ENCODE results near the gene KMT5B.
"Not testable (repeated sequence)": the region's sequence is repeated elsewhere in the genome, so short reads cannot be mapped to it uniquely, and the experiment has no call there.

The KMT5B gene

GRCh38 chr11:68213135-68213515 is at the start of gene KMT5B:
Gene KMT5B (minus strand): TSS chr11:68213296. CDS start chr11:68190076, 23,220 bp downstream.
- DNase-seq (ENCODE audit: low read depth) = no peak

- no peak for DNase-seq (ENCODE audit: low read depth)
Observed at GRCh38 chr11:68262544-68262827, 49.4 kb upstream of the KMT5B start.

GRCh38 chr11:68261749-68262543 is 48.9 kb upstream of the KMT5B start:
- DNase-seq (ENCODE audit: low read depth) = no peak

- no peak for DNase-seq (ENCODE audit: low read depth)
Observed at GRCh38 chr11:68261006-68261405, 47.9 kb upstream of the KMT5B start.

- no peak for DNase-seq (ENCODE audit: low read depth)
Observed at GRCh38 chr11:68260484-68260883, 47.4 kb upstream of the KMT5B start.

GRCh38 chr11:68259122-68259959 is 46.2 kb upstream of the KMT5B start:
- no peak for DNase-seq (ENCODE audit: low read depth)

- DNase-seq (ENCODE audit: low read depth) = no peak
Observed at GRCh38 chr11:68258363-68258765, 45.3 kb upstream of the KMT5B start.

GRCh38 chr11:68257477-68258362 is 44.6 kb upstream of the KMT5B start:
- peak; percentile 60 for DNase-seq (ENCODE audit: low read depth)

GRCh38 chr11:68256331-68256741 is 43.2 kb upstream of the KMT5B start:
- DNase-seq (ENCODE audit: low read depth) = no peak

GRCh38 chr11:68255526-68255925 is 42.4 kb upstream of the KMT5B start:
- DNase-seq (ENCODE audit: low read depth) = no peak

GRCh38 chr11:68254421-68254820 is 41.3 kb upstream of the KMT5B start:
- no peak for DNase-seq (ENCODE audit: low read depth)

- DNase-seq (ENCODE audit: low read depth) = no peak
Observed at GRCh38 chr11:68251765-68252164, 38.7 kb upstream of the KMT5B start.

- DNase-seq (ENCODE audit: low read depth) = not testable (repeated sequence)
Observed at GRCh38 chr11:68244912-68245311, 31.8 kb upstream of the KMT5B start.

GRCh38 chr11:68243847-68244246 is 30.8 kb upstream of the KMT5B start:
- DNase-seq (ENCODE audit: low read depth) = not testable (repeated sequence)

GRCh38 chr11:68242616-68243015 is 29.5 kb upstream of the KMT5B start:
- no peak for DNase-seq (ENCODE audit: low read depth)

- DNase-seq (ENCODE audit: low read depth) = no peak
Observed at GRCh38 chr11:68231621-68232020, 18.5 kb upstream of the KMT5B start.

GRCh38 chr11:68229601-68230000 is 16.5 kb upstream of the KMT5B start:
- no peak for DNase-seq (ENCODE audit: low read depth)

- DNase-seq (ENCODE audit: low read depth) = no peak
Observed at GRCh38 chr11:68226421-68226820, 13.3 kb upstream of the KMT5B start.

- DNase-seq (ENCODE audit: low read depth) = no peak
Observed at GRCh38 chr11:68224606-68225005, 11.5 kb upstream of the KMT5B start.

- no peak for DNase-seq (ENCODE audit: low read depth)
Observed at GRCh38 chr11:68223275-68223674, 10.2 kb upstream of the KMT5B start.

- no peak for DNase-seq (ENCODE audit: low read depth)
Observed at GRCh38 chr11:68221406-68221805, 8.3 kb upstream of the KMT5B start.

GRCh38 chr11:68216171-68216938 is 3.3 kb upstream of the KMT5B start:
- DNase-seq (ENCODE audit: low read depth) = no peak
